NCI-H1930 (cell line): ENCODE results near the gene PTPDC1.

Experiments
- DNase-seq, 2 experiments: peaks; one replicate each; lab custom pipeline; 2025; lab: John Stamatoyannopoulos, UW

The PTPDC1 gene

GRCh38 chr9:94084314-94084713, at the start of gene PTPDC1:
Gene PTPDC1, plus strand, starts transcription at chr9:94084464. Its CDS starts 67 bp downstream, at chr9:94084531.
- DNase-seq: peak in 1 of 2 experiments; percentile 25

- DNase-seq: no peak
Observed at GRCh38 chr9:94034511-94034910, 49.8 kb upstream of the PTPDC1 start.

GRCh38 chr9:94039786-94040185, 44.5 kb upstream of the PTPDC1 start:
- DNase-seq: no peak

- DNase-seq: no peak
Observed at GRCh38 chr9:94042516-94043360, 41.5 kb upstream of the PTPDC1 start.

GRCh38 chr9:94054716-94055115, 29.5 kb upstream of the PTPDC1 start:
- DNase-seq: no peak

GRCh38 chr9:94056442-94056974, 27.8 kb upstream of the PTPDC1 start:
- no peak for DNase-seq

GRCh38 chr9:94057918-94058317, 26.3 kb upstream of the PTPDC1 start:
- no peak for DNase-seq

- DNase-seq: no peak
Observed at GRCh38 chr9:94061864-94062263, 22.4 kb upstream of the PTPDC1 start.

- peak; percentile 30 to 42 for DNase-seq
Observed at GRCh38 chr9:94065535-94065961, 18.7 kb upstream of the PTPDC1 start.

- DNase-seq: no peak
Observed at GRCh38 chr9:94068257-94068656, 16.0 kb upstream of the PTPDC1 start.

GRCh38 chr9:94076557-94076956, 7.7 kb upstream of the PTPDC1 start:
- no peak for DNase-seq

GRCh38 chr9:94078086-94078485, 6.2 kb upstream of the PTPDC1 start:
- no peak for DNase-seq

GRCh38 chr9:94079236-94079635, 5.0 kb upstream of the PTPDC1 start:
- DNase-seq: no peak

GRCh38 chr9:94080249-94080648, 4.0 kb upstream of the PTPDC1 start:
- no peak for DNase-seq

- DNase-seq: no peak
Observed at GRCh38 chr9:94081435-94081834, 2.8 kb upstream of the PTPDC1 start.

- DNase-seq: no peak
Observed at GRCh38 chr9:94081864-94082463, 2.3 kb upstream of the PTPDC1 start.

- no peak for DNase-seq
Observed at GRCh38 chr9:94082553-94082952, 1.7 kb upstream of the PTPDC1 start.

- DNase-seq: no peak
Observed at GRCh38 chr9:94082956-94083355, 1.3 kb upstream of the PTPDC1 start.

GRCh38 chr9:94083384-94083783, 880 bp upstream of the PTPDC1 start:
- DNase-seq: no peak

GRCh38 chr9:94085062-94085639, 887 bp downstream of the PTPDC1 start:
- no peak for DNase-seq

- DNase-seq: no peak
Observed at GRCh38 chr9:94086486-94087345, 2.5 kb downstream of the PTPDC1 start.
